Measurements from ENCODE around the gene TNFRSF21.

TNFRSF21 gene

DNA sequence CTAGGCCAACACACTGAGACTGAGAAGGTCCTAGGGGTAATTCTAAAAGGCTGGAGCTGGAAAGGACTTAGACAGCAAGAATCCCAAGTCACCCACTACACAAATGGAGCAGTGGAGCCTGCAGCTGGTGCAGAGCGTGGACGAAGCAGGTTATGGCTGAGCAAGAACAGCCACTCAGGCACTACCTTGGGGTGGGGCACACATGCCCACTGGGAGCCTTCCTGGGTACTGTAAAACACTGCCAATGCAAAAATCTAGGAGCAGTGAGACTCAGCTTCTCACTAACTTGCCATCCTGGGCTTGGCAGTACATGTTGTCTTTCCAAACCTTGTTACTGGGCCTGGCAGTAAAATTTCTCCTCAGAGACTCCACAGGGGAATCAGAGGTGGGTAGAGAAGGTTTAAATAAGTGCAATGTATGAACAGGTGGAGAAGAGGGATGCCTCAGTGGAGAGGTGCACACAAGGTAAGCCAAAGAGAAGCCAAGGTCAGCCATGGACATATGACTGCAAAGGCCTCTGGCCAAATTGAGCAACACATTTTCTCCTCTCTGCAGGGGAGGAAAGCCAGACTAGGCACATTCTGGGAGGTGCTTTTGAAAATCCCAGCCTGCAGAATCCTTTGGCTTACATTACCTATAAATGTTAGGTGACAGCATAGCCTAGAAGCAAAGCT lies 105.6 kb downstream of the TNFRSF21 start:
- no peak for DNase-seq

DNA sequence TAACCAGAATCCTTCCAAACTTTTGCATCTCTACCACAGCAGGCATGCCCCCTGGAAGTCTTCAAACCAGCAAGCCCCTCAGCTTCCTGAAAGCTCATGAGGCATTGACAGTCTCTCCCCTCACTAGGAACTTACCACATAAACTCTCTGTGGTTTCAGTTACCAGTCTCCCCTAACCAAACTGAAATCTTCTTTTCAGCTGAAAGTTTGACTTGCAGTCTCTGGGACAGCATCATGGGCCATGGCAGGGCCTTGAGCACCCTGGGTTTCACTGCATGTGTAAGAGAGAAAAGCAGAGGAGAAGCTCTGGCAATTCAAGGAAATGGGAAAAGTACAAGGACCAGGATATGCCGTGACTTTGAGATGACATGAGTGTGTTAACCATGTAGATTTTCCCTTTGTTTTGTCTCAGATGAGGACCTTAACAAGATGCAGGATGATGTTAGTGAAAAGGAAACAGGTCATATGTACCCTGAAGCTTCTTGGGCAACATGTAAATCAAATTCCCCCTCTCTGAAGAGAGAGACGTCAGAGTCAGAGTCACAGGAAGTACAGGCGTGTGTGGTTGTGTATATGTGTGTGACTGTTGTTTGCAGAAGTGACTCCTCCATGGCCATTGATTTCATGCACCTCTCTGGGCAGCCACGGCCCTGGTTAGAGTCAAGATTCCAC lies 106.3 kb downstream of the TNFRSF21 start:
- peak; percentile 25 for DNase-seq

GRCh38 chr6:47202644-47203205 lies 107.0 kb downstream of the TNFRSF21 start:
- DNase-seq: no peak

DNA sequence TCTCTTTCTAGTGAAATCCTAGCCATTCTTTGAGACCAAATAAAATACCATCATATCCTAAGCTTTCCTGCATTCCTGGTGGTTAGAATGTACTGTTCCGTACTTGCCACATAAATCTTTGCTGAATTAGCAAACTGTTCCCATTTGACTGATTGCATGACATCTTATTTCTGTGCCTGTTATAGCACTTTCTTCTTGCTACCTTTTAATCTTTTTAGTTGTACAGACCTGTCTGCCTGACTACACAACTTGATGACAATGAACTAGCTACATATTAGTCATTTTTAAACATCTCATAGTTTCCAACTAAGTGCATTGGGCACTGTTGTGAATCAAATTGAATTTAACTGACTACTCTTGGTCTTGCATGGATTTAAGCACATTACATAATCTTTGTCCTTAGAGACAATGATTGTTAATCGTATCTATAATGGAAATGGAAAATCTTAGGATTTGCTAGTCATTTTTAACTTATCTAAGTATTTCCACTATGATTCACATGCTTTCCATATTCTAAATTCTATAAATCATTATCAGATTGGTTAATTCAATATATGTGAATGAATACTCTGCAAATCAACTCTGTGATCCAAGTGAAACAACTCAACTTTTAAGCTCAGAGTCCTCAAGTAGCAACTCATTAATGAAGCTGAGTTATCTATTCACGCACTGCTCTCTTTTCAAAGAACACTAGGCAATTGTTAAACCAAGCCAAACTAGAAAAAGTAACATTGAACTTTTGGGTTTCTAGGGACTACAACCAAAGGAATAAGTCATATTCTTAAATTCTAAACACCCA lies 109.0 kb downstream of the TNFRSF21 start:
- no peak for DNase-seq

DNA sequence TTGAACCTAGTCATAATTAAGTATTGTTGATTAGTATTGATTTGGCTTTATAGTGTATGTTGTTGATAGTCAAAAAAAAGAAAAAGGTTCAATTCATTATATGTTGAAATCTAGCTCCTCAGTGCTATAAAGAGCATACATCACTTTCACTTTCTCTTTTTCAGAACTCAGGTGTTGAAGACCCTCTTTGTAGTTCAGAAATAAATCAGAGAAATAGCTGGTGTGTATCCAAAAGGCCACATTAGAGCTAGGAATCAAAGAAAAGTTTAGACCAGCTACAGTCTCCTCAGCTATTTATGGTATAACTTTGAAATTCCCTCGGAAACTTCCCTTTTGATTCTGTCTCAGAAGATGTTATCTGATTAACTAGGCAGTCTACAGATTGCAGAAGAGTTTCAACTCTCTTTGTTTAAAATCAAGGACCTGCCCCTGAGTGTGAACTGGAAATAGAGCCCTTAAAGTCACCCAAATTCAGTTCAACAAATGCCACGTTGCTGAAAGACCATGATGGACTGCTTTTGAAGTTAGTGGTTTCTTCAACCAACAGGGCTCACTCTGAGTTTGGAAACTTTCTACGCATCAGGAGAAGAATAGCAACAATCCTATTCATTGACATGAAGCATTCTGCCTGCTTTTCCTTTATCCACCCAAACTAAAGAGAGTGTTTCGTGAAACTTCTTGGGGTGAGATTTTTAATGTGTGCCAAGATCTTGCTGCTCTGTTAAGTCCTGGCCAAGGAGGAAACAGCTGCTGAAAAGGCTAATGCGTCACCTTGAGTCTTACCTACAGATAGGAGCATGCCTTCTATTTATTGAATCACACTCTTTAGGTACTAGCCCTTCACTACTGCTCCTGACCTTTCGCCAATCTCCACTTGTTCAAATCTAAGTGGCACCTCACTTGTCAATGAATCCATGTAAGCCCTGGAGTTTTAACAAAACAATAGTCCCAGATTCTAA lies 111.7 kb downstream of the TNFRSF21 start:
- no peak for DNase-seq

DNA sequence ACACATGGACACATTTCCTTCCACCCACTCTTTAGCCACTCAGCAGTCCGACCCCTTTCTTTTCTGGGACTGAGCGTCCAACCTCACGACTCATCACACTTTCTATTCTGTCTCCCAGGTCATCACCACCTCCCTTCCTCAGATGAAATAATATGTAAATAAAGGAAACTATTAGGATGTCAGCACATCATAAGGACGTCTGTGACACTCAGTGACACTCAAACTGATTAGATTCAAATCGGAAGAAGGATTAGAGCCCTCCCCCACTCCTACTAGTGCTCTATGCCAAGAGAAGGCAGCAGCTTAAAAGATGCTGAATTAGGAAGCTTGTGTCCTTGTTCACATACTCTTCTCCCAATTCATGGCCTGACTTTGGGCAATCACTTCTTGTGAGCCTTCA lies 113.6 kb downstream of the TNFRSF21 start:
- DNase-seq: no peak

- no peak for DNase-seq
These were observed 114.6 kb downstream of the TNFRSF21 start for GRCh38 chr6:47195011-47195650.

GRCh38 chr6:47188588-47189021 lies 121.1 kb downstream of the TNFRSF21 start:
- DNase-seq: no peak

DNA sequence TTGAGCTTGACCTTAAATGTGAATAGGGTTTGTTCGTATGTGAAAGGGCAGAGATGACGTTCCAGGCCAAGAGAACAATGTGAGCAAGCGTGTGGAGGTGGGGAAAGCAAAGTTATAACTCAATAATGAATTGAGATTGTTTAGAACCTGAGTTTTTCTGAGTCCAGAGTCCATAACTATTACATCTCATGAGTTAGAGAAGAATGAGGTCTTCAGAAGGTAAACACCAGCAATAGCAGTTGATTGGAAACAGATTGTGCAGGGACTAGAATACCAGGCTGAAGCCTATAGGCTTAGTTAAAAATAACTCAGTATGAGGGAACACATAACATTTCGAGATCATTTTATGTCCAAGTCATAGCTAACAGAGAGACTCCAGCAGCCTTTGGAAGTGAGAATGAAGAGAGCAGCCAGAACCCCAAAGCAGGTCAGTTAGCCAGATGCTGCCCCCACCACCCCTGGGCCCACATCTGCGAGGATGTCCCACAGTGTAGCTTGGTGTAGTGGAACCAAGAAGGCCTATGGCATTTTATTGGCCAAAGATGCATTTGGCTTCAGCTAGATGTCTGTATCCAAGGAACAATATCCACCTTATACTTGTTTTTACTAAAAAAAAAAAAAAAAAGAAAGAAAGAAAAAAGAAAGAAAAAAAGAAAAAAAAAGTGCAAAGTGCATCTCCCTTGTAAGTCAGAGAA lies 121.7 kb downstream of the TNFRSF21 start:
- DNase-seq: no peak

- DNase-seq: no peak
These were observed 122.6 kb downstream of the TNFRSF21 start for GRCh38 chr6:47187113-47187512.

- DNase-seq: no peak
These were observed 127.3 kb downstream of the TNFRSF21 start for GRCh38 chr6:47182291-47182957.

GRCh38 chr6:47181681-47182080 lies 128.0 kb downstream of the TNFRSF21 start:
- no peak for DNase-seq

Measured in CD4-positive, alpha-beta T cell treated with Interleukin-15 for 1 hour (primary cell).